Endothelial cell of umbilical vein (primary cell): ENCODE measurements around the gene NR3C1. TPM values are rescaled to one million over a fixed set of nuclear protein-coding genes. Genes with fewer than 3 reads are reported as not detected.

Source experiments
- BruUV-seq: library from RNA; stranded (reverse); fragments of 400-500 nt; replicated peaks from 2 replicates; lab custom pipeline; 2021; lab: Mats Ljungman, UMichigan
- CTCF ChIA-PET: fragments of 300-600, 350-600 bp; sonication (Branson Sonifier 250); formaldehyde crosslinking; loops from one replicate; lab custom pipeline; 2021; ENCODE audit warnings: antibody characterized with exemption, inconsistent platforms; lab: Charles Lee
- POLR2A ChIA-PET: fragments of 300-600, 350-600 bp; sonication (Branson Sonifier 250); formaldehyde crosslinking; loops from one replicate; lab custom pipeline; 2021; ENCODE audit warnings: antibody characterized with exemption, inconsistent platforms; lab: Charles Lee
- DNase-seq: peaks from one replicate; pipeline ENCODE4 v3.0.0-alpha.2; 2011; ENCODE audit warnings: low read depth, low spot score
- FAIRE-seq: peaks from 2 replicates; lab custom pipeline; 2011; peaks lifted over from hg19 to GRCh38; lab: Jason Lieb, UNC
- H2AFZ ChIP-seq: 2 replicates; pipeline ENCODE4 v1.6.0; 2012; ENCODE audit warnings: low read depth, low read length, control low read depth, inconsistent platforms
- H3K27ac ChIP-seq: 2 replicates; pipeline ENCODE4 v1.5.1; 2011; ENCODE audit warnings: low read depth, mild to moderate bottlenecking, control low read depth, low read length, moderate library complexity; ENCODE audit not compliant: insufficient read depth
- H3K27me3 ChIP-seq, 2 experiments: 2 replicates each; pipeline versions ENCODE4 v1.6.0 to v1.6.1; 2011; ENCODE audit warnings: low read length in 2 of 2, mixed read lengths in 1 of 2; ENCODE audit not compliant: control insufficient read depth in 2 of 2, insufficient read depth in 2 of 2
- H3K36me3 ChIP-seq, 2 experiments: 2 replicates in 1 of 2; 3 replicates in 1 of 2; pipeline ENCODE4 v1.5.1; 2011; ENCODE audit warnings: low read length in 2 of 2, mild to moderate bottlenecking in 1 of 2, moderate library complexity in 1 of 2; ENCODE audit not compliant: control insufficient read depth in 2 of 2, insufficient read depth in 2 of 2; ENCODE audit errors: extremely low read depth in 1 of 2
- H3K4me1 ChIP-seq: 3 replicates; pipeline ENCODE4 v1.5.1; 2011; ENCODE audit warnings: mild to moderate bottlenecking, low read length; ENCODE audit not compliant: control insufficient read depth, insufficient read depth; ENCODE audit errors: extremely low read depth
- H3K4me2 ChIP-seq: 2 replicates; pipeline ENCODE4 v1.6.1; 2011; ENCODE audit warnings: low read length, control low read depth, mixed read lengths; ENCODE audit not compliant: insufficient read depth
- H3K4me3 ChIP-seq, 3 experiments: fragments of 200-600 bp in 1 of 3; sonication (generic), shearing (Covaris generic) in 1 of 3; replicated peaks in 1 of 3; 2 replicates each; pipeline ENCODE4 v1.5.1; 2011 to 2016; ENCODE audit warnings: control low read depth in 3 of 3, low read length in 3 of 3, mild to moderate bottlenecking in 2 of 3, inconsistent platforms in 1 of 3, low read depth in 1 of 3, moderate library complexity in 1 of 3; ENCODE audit not compliant: insufficient read depth in 1 of 3
- H3K79me2 ChIP-seq: 2 replicates; pipeline ENCODE4 v1.6.0; 2012; ENCODE audit warnings: low read length, inconsistent platforms; ENCODE audit not compliant: control insufficient read depth, insufficient read depth
- H3K9ac ChIP-seq: replicated peaks from 2 replicates; pipeline ENCODE3; 2011; ENCODE audit warnings: low read length, control low read depth; ENCODE audit not compliant: insufficient read depth; ENCODE audit errors: extremely low read depth
- H3K9me1 ChIP-seq: replicated peaks from 3 replicates; pipeline ENCODE4 v1.6.0; 2011; ENCODE audit warnings: mild to moderate bottlenecking, low read length; ENCODE audit not compliant: control insufficient read depth, insufficient read depth; ENCODE audit errors: extremely low read depth
- H3K9me3 ChIP-seq: replicated peaks from 2 replicates; pipeline ENCODE4 v1.5.1; 2012; ENCODE audit warnings: low read length, inconsistent platforms; ENCODE audit not compliant: control insufficient read depth, insufficient read depth
- H4K20me1 ChIP-seq: replicated peaks from 2 replicates; pipeline ENCODE3; 2011; ENCODE audit warnings: mild to moderate bottlenecking, low read length; ENCODE audit not compliant: control insufficient read depth, insufficient read depth; ENCODE audit errors: extremely low read depth
- CTCF ChIP-seq, 2 donors: IDR thresholded peaks; 1 replicate in 1 of 2; 2 replicates in 1 of 2; pipeline ENCODE4 v1.5.1; 2011; ENCODE audit warnings: low read length in 2 of 2, mild to moderate bottlenecking in 2 of 2, moderate library complexity in 2 of 2, control low read depth in 1 of 2, inconsistent platforms in 1 of 2, low read depth in 1 of 2; ENCODE audit not compliant: insufficient read depth in 1 of 2; ENCODE audit errors: extremely low read depth in 1 of 2
- EZH2 ChIP-seq: IDR thresholded peaks from 2 replicates; pipeline ENCODE4 v1.6.1; 2012; ENCODE audit warnings: borderline replicate concordance, low read depth, mild to moderate bottlenecking, moderate library complexity, low read length, inconsistent platforms; ENCODE audit not compliant: severe bottlenecking
- FOS ChIP-seq: IDR thresholded peaks from 2 replicates; pipeline ENCODE4 v1.6.1; 2011; ENCODE audit warnings: mild to moderate bottlenecking, low read length, moderate library complexity, borderline replicate concordance; ENCODE audit not compliant: insufficient read depth
- JUN ChIP-seq: IDR thresholded peaks from 2 replicates; pipeline ENCODE4 v1.6.1; 2011; ENCODE audit warnings: borderline replicate concordance, low read depth; ENCODE audit not compliant: insufficient read length, insufficient read depth
- POLR2AphosphoS5 ChIP-seq: IDR thresholded peaks from 2 replicates; pipeline ENCODE4 v1.6.1; 2012; ENCODE audit warnings: low read depth, mild to moderate bottlenecking, control low read depth, low read length, moderate library complexity; ENCODE audit not compliant: insufficient read depth
- dilution Hi-C: fragments of 300-500 bp; cut with MboI; formaldehyde crosslinking; loops from one replicate; pipeline ENCODE4 v1.15.0; 2019; ENCODE audit warnings: low sequenced_read_pairs; ENCODE audit not compliant: extremely low pct_ligation_motif_present
- intact Hi-C: fragments of 100-400 bp; cut with micrococcal nuclease; formaldehyde crosslinking; loops from one replicate; pipeline ENCODE4 v1.10.0; 2022
- polyA plus RNA-seq, 4 experiments: library from polyadenylated mRNA; depleted of rRNA in 3 of 4; stranded (reverse) in 3 of 4; unstranded in 1 of 4; fragments of >200 nt; gene quantifications; 2 replicates each; pipeline versions ENCODE4 v1.2.1 to v1.2.3, GENCODE V29; 2011 to 2012; ENCODE audit warnings: missing spikeins in 1 of 4
- total RNA-seq: library from RNA; stranded (reverse); gene quantifications from 2 replicates; pipeline ENCODE4 v1.2.3, GENCODE V29; 2021
- TF ChIP-seq, protein P1 (sequence below): IDR thresholded peaks from 2 replicates; pipeline ENCODE4 v1.6.1; 2011; ENCODE audit not compliant: insufficient read depth, insufficient read length

Gene NR3C1
- total and polyA plus RNA-seq, 2 donors (not counting 3 experiments of a cell fraction or from before 2014, with no cell fraction given): 4.1 to 17.0 TPM

- dilution Hi-C loops (no loop called here), intact Hi-C loops (no loop called here)
- POLR2A ChIA-PET: interaction anchor here (0.6 kb wide), 1 partner anchor 260 kb away, joined by 6 read pairs; no protein-coding TSS in a partner anchor
- H3K79me2 ChIP-seq: peaks cover 19% of the 10 kb centered on the region
- TF ChIP-seq JUN (no peak), POLR2AphosphoS5 (no peak), FOS (no peak), EZH2 (no peak)
- no peak overlapping the region for H3K27ac ChIP-seq
- no peak overlapping the region for H2AFZ ChIP-seq
- H3K4me2 ChIP-seq: no peak overlapping the region
- no peaks in the 10 kb centered on the region for H3K9me1 ChIP-seq
- BruUV-seq: no TSS peak
- no peaks in the 10 kb centered on the region for H4K20me1 ChIP-seq
- peaks cover 9% of the 10 kb centered on the region for H3K4me1 ChIP-seq
- H3K4me3 ChIP-seq: no peak overlapping the region
- no peak overlapping the region for H3K9ac ChIP-seq
- H3K9me3 ChIP-seq: no peaks in the 10 kb centered on the region
- CTCF ChIA-PET: interaction anchor here (0.7 to 1.0 kb wide), 2 partner anchors 45 to 281 kb away, joined by 3 to 4 read pairs; no protein-coding TSS in a partner anchor
- no peak for FAIRE-seq
- no peaks in the 10 kb centered on the region for H3K27me3 ChIP-seq
- no peaks in the 10 kb centered on the region for H3K36me3 ChIP-seq
- DNase-seq: no peak
Observed at GRCh38 chr5:143356855-143357583, 46.5 kb downstream of the NR3C1 start.

DNA sequence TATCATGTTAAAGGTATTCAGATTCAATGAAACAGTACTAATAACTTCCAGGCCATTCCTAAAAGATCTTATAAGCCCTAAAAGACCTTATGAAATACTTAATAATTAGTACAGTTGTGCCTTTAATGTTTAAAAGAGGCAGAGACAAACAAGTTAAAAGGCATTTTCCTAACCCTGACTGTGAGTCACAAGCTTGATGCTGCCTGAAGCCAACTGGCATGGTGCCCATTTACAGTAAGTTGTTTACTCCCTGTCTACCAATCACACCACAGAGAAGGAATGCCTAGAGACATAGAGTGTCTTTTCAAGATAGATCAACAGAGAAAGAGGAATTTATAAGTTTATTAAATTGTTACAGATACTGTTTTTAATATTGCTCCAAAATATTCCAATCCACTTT, 47.8 kb downstream of the NR3C1 start:
- ChIA-PET POLR2A (interaction anchor here (0.6 kb wide), 1 partner anchor 129 kb away, joined by 7 read pairs; no protein-coding TSS in a partner anchor), CTCF (interaction anchor here (1.0 to 1.4 kb wide), 3 partner anchors 38 to 243 kb away, joined by 3 to 4 read pairs (median 3); no protein-coding TSS in a partner anchor)
- TF ChIP-seq CTCF (IDR thresholded peaks at IDR 0.05; ENCODE audit: extremely low read depth in 1 of 2, insufficient read depth in 1 of 2, low read depth in 1 of 2, low read length in 2 of 2) (no peak), POLR2AphosphoS5 (peak; percentile 16), FOS (peak; percentile 76), EZH2 (no peak), JUN (peak; percentile 49)
- TF ChIP-seq, protein P1, sequence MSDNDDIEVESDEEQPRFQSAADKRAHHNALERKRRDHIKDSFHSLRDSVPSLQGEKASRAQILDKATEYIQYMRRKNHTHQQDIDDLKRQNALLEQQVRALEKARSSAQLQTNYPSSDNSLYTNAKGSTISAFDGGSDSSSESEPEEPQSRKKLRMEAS: no peak
- no peaks in the 10 kb centered on the region for H3K27me3 ChIP-seq
- peaks cover 17% of the 10 kb centered on the region for H3K4me1 ChIP-seq
- DNase-seq (peak; percentile 94), FAIRE-seq (peak; percentile 92)
- no peaks in the 10 kb centered on the region for H4K20me1 ChIP-seq
- H3K9ac ChIP-seq: peak overlapping the region; percentile 35
- no peaks in the 10 kb centered on the region for H3K36me3 ChIP-seq
- H3K4me2 ChIP-seq: peak overlapping the region; percentile 52
- BruUV-seq: no TSS peak
- H3K79me2 ChIP-seq: peaks cover 16% of the 10 kb centered on the region
- no peak overlapping the region for H2AFZ ChIP-seq
- H3K9me3 ChIP-seq: no peaks in the 10 kb centered on the region
- H3K9me1 ChIP-seq: no peaks in the 10 kb centered on the region
- no peak overlapping the region for H3K4me3 ChIP-seq
- dilution Hi-C loops: no loop called here
- intact Hi-C loops: no loop called here
- peak overlapping the region; percentile 61 for H3K27ac ChIP-seq
